ENCODE measurements around the gene ATXN7.

The ATXN7 gene

GRCh38 chr3:63966871-63967270 lies 103.2 kb downstream of the ATXN7 start:
- DNase-seq (no peak), ATAC-seq (no peak)
- Mint-ChIP-seq H3K27ac (peak overlapping the region; percentile 36), H3K9me3 (no peaks in the 10 kb centered on the region), H3K27me3 (no peaks in the 10 kb centered on the region), H3K4me3 (no peak overlapping the region), H3K36me3 (ENCODE audit: low read depth) (peaks cover 6% of the 10 kb centered on the region), H3K4me1 (peaks cover 66% of the 10 kb centered on the region)

DNA sequence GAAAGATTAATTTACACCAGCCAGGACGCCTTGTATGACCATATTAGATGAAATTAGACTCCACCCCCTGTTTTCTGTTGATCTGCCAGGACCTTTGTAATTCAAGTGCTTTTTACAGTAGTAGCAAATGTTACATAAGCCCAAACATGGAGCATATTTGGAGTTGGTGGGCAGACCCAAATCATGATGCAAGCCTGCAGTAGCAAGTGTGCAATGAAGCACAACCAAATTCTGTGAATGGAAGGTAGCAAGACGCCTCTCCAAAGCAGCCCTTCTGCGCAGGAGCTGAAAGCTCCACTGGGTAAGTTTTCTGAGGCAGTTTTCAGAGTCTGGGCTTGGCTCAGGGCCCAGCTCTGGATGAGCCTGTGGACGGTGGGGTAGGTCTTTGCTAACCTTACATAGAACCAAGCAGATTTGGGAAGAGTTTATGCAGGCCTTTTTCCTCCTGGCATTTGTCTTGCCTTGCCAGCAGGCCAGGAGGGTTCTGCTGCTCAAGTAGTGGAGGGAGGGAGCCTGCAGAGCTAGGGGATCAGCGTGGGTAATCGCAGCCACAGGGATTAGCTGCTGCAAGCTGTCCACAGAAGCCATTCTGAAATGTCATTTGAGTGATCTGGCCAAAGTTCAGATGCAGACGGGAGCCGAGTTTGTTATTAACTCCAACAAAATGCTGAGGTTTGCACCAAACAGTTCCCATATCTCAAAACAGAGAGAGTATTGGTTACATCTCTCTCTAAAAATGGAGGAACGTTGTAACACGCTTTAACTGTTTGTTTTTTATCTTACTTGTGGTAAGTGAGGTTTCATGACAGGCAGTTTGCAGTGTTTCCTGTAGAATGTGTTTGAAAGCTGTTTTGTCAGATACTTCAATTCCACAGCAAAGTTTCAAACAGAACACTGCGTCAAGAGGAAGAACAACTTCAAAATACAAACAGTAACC lies 104.3 kb downstream of the ATXN7 start:
- Mint-ChIP-seq H3K27ac (peak overlapping the region; percentile 87), H3K4me1 (peaks cover 77% of the 10 kb centered on the region), H3K4me3 (peak overlapping the region; percentile 73), H3K36me3 (ENCODE audit: low read depth) (peaks cover 6% of the 10 kb centered on the region), H3K9me3 (no peaks in the 10 kb centered on the region), H3K27me3 (no peaks in the 10 kb centered on the region)
- ATAC-seq (peak; percentile 41), DNase-seq (no peak)

GRCh38 chr3:63968612-63969350 lies 105.1 kb downstream of the ATXN7 start:
- Mint-ChIP-seq H3K9me3 (no peaks in the 10 kb centered on the region), H3K4me1 (peaks cover 85% of the 10 kb centered on the region), H3K27me3 (no peaks in the 10 kb centered on the region), H3K27ac (peak overlapping the region; percentile 87), H3K4me3 (peak overlapping the region; percentile 73), H3K36me3 (ENCODE audit: low read depth) (peaks cover 7% of the 10 kb centered on the region)
- DNase-seq: no peak
- ATAC-seq: no peak

DNA sequence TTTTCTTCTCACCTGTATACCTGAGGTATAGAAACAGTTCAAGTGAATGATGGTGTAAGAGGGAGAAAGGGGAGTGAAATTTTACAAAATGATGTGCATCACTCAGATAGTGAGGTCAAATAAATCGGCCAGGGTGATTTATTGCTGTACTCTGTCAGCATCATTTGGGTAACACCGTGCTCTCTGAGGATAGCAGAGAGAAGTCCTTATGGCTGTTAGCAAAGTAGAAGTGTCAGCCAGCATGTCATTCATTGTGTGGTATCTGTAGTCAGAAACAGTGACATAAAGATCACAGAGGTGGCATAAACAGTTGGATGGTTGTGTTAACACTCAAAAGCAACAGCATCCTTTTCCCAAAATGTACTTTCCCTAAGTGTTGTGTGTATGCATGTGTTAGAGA lies 106.2 kb downstream of the ATXN7 start:
- peak overlapping the region; percentile 73 for H3K4me3 Mint-ChIP-seq

DNA sequence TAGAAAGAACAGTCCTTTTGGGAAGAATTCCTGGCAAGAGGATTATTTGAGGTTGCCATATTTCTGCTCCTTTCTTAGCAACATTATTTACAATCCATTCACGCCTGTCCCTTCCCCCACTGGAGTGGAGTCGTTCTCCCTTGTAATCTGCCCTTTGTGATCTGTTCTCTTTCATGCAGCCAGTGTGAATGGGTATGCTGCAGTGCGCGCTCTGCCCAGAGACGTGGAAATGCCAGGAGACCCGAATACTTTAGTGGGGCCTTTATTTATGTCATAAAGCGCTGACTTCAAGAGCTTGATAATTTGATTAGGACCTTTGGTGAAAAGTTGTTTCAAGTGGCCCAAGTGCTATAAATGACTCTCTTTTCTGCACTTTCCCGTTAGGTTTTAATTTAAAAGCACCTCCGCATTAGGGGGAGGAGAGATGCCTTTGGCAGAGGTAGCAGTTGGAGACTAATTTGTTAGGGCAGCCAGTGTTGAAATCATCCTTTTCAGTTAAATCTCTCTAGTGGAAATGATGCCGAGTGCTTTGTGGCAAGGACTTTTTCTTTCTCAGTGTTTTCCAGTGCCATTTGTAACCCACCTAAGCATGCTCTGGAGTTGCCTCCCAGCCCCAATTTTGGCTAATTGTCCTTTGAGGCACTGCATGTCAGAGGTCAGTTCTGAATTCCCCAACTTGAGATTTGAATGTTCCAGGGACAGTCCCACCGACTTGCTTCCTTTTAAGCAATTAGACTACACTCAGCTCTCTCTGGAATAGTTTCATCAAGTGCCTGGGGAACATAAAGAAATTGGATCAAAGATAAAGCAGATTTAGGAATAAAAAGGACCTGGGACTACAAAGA lies 107.2 kb downstream of the ATXN7 start:
- no peaks in the 10 kb centered on the region for H3K9me3 Mint-ChIP-seq
- ATAC-seq: peak; percentile 33
- H3K36me3 Mint-ChIP-seq (ENCODE audit: low read depth): peaks cover 9% of the 10 kb centered on the region
- no peaks in the 10 kb centered on the region for H3K27me3 Mint-ChIP-seq
- peak overlapping the region; percentile 87 for H3K27ac Mint-ChIP-seq
- H3K4me3 Mint-ChIP-seq: peak overlapping the region; percentile 73
- DNase-seq: no peak
- peaks cover 94% of the 10 kb centered on the region for H3K4me1 Mint-ChIP-seq

More for the DNA sequence above, 106.2 kb downstream of the ATXN7 start:
- ATAC-seq (no peak), DNase-seq (no peak)
- no peaks in the 10 kb centered on the region for H3K27me3 Mint-ChIP-seq
- peaks cover 9% of the 10 kb centered on the region for H3K36me3 Mint-ChIP-seq (ENCODE audit: low read depth)
- peak overlapping the region; percentile 87 for H3K27ac Mint-ChIP-seq
- H3K9me3 Mint-ChIP-seq: no peaks in the 10 kb centered on the region
- peaks cover 91% of the 10 kb centered on the region for H3K4me1 Mint-ChIP-seq

DNA sequence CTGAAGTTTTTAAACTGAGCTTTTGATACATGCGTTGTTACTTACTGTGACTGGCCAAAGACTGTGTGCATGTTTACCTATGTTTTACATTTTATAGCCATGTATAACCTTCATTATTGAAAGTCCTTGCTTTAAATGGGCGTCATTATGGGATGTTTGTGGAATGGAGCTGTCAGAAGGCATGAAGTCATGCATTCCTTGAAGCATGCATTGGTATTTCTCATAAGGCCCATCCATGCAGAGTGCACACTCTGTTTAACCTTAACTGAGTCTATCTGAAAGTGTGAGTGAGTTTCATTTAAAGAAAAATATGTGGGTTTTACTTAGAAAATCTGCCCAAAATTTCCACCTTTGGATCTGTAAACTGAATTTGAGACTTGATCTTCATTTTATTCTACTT lies 108.5 kb downstream of the ATXN7 start:
- ATAC-seq (peak; percentile 62), DNase-seq (no peak)
- Mint-ChIP-seq H3K9me3 (no peaks in the 10 kb centered on the region), H3K4me3 (peak overlapping the region; percentile 5), H3K27me3 (no peaks in the 10 kb centered on the region), H3K36me3 (ENCODE audit: low read depth) (peaks cover 12% of the 10 kb centered on the region), H3K4me1 (peaks cover 94% of the 10 kb centered on the region), H3K27ac (peak overlapping the region; percentile 70)

DNA sequence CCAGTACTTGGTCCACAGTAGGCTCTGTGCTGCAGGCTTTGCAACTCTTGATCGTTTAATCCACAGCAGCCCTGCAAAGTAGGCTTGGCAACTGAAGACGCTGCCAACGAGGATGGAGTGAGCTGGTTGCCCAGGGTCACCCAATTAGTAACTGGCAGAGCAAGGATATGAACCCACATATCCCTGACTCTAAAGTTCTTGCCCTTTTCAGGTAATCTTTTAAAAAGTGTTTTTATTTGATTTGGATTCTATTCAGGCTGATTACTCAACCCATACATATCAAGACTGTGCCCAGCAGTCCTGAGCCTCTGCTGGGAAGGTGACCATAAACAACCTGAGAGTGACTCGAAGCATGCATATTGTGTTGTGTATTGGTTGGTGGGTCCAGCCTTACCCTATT lies 109.3 kb downstream of the ATXN7 start:
- DNase-seq (no peak), ATAC-seq (no peak)
- H3K4me1 Mint-ChIP-seq: peaks cover 95% of the 10 kb centered on the region
- H3K36me3 Mint-ChIP-seq (ENCODE audit: low read depth): peaks cover 12% of the 10 kb centered on the region
- H3K4me3 Mint-ChIP-seq: no peak overlapping the region
- H3K9me3 Mint-ChIP-seq: no peaks in the 10 kb centered on the region
- H3K27me3 Mint-ChIP-seq: no peaks in the 10 kb centered on the region
- H3K27ac Mint-ChIP-seq: no peak overlapping the region

- Mint-ChIP-seq H3K36me3 (ENCODE audit: low read depth) (peaks cover 12% of the 10 kb centered on the region), H3K4me1 (peaks cover 95% of the 10 kb centered on the region), H3K27me3 (no peaks in the 10 kb centered on the region), H3K4me3 (no peak overlapping the region), H3K9me3 (no peaks in the 10 kb centered on the region), H3K27ac (peak overlapping the region; percentile 85)
- DNase-seq (no peak), ATAC-seq (no peak)
Observed at GRCh38 chr3:63973406-63973805, 109.7 kb downstream of the ATXN7 start.

DNA sequence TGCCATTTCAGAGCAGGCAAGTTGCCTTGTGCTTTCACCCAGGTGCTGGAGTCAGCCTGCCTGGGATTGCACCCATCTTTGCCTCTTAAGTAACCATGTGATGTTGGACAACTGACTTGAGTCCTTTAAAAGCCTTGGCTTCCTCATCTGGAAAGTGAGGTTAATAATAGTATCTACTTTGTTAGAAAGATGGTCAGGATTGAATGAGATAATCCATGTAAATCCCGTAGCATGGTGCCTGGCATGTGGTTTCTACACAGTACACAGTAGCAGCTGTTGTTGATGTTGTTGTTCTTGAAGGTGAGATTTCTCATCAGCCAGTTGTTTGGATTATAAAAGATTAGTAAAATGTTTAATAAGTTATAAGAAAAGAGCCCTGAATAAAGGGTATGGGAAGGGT lies 110.8 kb downstream of the ATXN7 start:
- peak overlapping the region; percentile 13 for H3K27ac Mint-ChIP-seq
- peaks cover 95% of the 10 kb centered on the region for H3K4me1 Mint-ChIP-seq
- DNase-seq (no peak), ATAC-seq (no peak)
- no peak overlapping the region for H3K4me3 Mint-ChIP-seq
- H3K36me3 Mint-ChIP-seq (ENCODE audit: low read depth): peaks cover 17% of the 10 kb centered on the region
- H3K9me3 Mint-ChIP-seq: no peaks in the 10 kb centered on the region
- no peaks in the 10 kb centered on the region for H3K27me3 Mint-ChIP-seq

GRCh38 chr3:63975723-63976122 lies 112.1 kb downstream of the ATXN7 start:
- Mint-ChIP-seq H3K4me1 (peaks cover 95% of the 10 kb centered on the region), H3K9me3 (no peaks in the 10 kb centered on the region), H3K27ac (peak overlapping the region; percentile 83), H3K36me3 (ENCODE audit: low read depth) (peaks cover 28% of the 10 kb centered on the region), H3K4me3 (no peak overlapping the region), H3K27me3 (no peaks in the 10 kb centered on the region)
- ATAC-seq: no peak
- no peak for DNase-seq

- no peak for ATAC-seq
- Mint-ChIP-seq H3K9me3 (no peaks in the 10 kb centered on the region), H3K27ac (peak overlapping the region; percentile 83), H3K36me3 (ENCODE audit: low read depth) (peaks cover 27% of the 10 kb centered on the region), H3K4me1 (peaks cover 95% of the 10 kb centered on the region), H3K27me3 (no peaks in the 10 kb centered on the region), H3K4me3 (peak overlapping the region; percentile 13)
- DNase-seq: no peak
Observed at GRCh38 chr3:63976161-63976871, 112.6 kb downstream of the ATXN7 start.

DNA sequence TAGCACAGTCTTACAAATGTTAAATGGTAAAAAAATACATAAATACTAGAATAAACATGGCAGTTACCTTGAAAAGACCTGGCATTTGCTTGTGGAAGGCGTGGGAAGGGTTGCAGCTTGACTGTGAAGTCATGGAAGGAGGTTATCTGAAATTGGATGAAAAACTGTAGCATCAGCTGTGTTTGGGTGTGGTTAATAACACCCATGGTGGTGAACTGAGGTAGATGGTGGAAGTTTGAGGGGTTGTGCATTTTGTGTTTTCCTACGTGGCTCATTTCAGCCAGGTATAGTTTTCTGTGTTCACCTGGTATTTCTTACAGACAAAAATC lies 113.2 kb downstream of the ATXN7 start:
- no peak for DNase-seq
- Mint-ChIP-seq H3K4me3 (peak overlapping the region; percentile 13), H3K27me3 (no peaks in the 10 kb centered on the region), H3K36me3 (ENCODE audit: low read depth) (peaks cover 26% of the 10 kb centered on the region), H3K27ac (peak overlapping the region; percentile 10), H3K4me1 (peaks cover 97% of the 10 kb centered on the region), H3K9me3 (no peaks in the 10 kb centered on the region)
- ATAC-seq: no peak

- Mint-ChIP-seq H3K9me3 (no peaks in the 10 kb centered on the region), H3K4me3 (no peak overlapping the region), H3K27ac (peak overlapping the region; percentile 54), H3K4me1 (peaks cover 97% of the 10 kb centered on the region), H3K36me3 (ENCODE audit: low read depth) (peaks cover 33% of the 10 kb centered on the region), H3K27me3 (no peaks in the 10 kb centered on the region)
- DNase-seq: no peak
- ATAC-seq: peak; percentile 73
Observed at GRCh38 chr3:63977893-63978292, 114.2 kb downstream of the ATXN7 start.

Measured in activated naive CD8-positive, alpha-beta T cell treated with anti-CD3 and anti-CD28 coated beads, Interleukin-2, amount 50 U/mL, for 24 hours (primary cell).